IPS-20b (cell line): ENCODE measurements around the gene EPC1.
A peak's percentile ranks its signal among the peaks of the same experiment; 100 is the strongest.
"Not testable (repeated sequence)": the region's sequence is repeated elsewhere in the genome, so short reads cannot be mapped to it uniquely, and the experiment has no call there.

ENCODE experiments used
- H3K27ac ChIP-seq: one replicate; pipeline ENCODE4 v1.5.1; 2013; ENCODE audit warnings: low read length
- H3K27me3 ChIP-seq: 2 replicates; pipeline ENCODE4 v1.6.1; 2013; ENCODE audit warnings: mild to moderate bottlenecking, low read length, inconsistent platforms; ENCODE audit not compliant: insufficient read depth
- H3K36me3 ChIP-seq: 2 replicates; pipeline ENCODE4 v1.6.1; 2013; ENCODE audit warnings: low read depth, mild to moderate bottlenecking, inconsistent platforms, low read length, moderate library complexity; ENCODE audit not compliant: insufficient read depth
- H3K4me1 ChIP-seq: 2 replicates; pipeline ENCODE4 v1.6.1; 2013; ENCODE audit warnings: mild to moderate bottlenecking, control low read depth, inconsistent platforms, low read length, moderate library complexity; ENCODE audit not compliant: insufficient read depth
- H3K4me3 ChIP-seq: 2 replicates; pipeline ENCODE4 v1.5.1; 2013; ENCODE audit warnings: mild to moderate bottlenecking, low read length, inconsistent platforms
- H3K9ac ChIP-seq: 2 replicates; pipeline ENCODE4 v1.6.1; 2013; ENCODE audit warnings: low read depth, mild to moderate bottlenecking, inconsistent platforms, low read length, moderate library complexity
- H3K9me3 ChIP-seq: 2 replicates; pipeline ENCODE4 v1.6.1; 2013; ENCODE audit warnings: mild to moderate bottlenecking, low read depth, low read length, inconsistent platforms; ENCODE audit not compliant: insufficient read depth

The EPC1 gene

GRCh38 chr10:32268788-32269187 is 78.2 kb downstream of the EPC1 start:
- H3K4me3 ChIP-seq = no peak overlapping the region
- peaks cover 13% of the 10 kb centered on the region; the same call in 1 of the 2 replicates for H3K4me1 ChIP-seq
- H3K27ac ChIP-seq = no peak overlapping the region
- H3K27me3 ChIP-seq = no peaks in the 10 kb centered on the region
- no peak overlapping the region for H3K9ac ChIP-seq
- no peaks in the 10 kb centered on the region for H3K9me3 ChIP-seq
- peaks cover 63% of the 10 kb centered on the region for H3K36me3 ChIP-seq

GRCh38 chr10:32266979-32267378 is 80.0 kb downstream of the EPC1 start:
- H3K27ac ChIP-seq = no peak overlapping the region

GRCh38 chr10:32266566-32266965 is 80.4 kb downstream of the EPC1 start:
- Histone ChIP-seq H3K9ac (peak overlapping the region; percentile 63; the same call in 1 of the 2 replicates), H3K4me3 (peak overlapping the region; percentile 42; the same call in 1 of the 2 replicates), H3K27ac (no peak overlapping the region), H3K9me3 (no peaks in the 10 kb centered on the region), H3K36me3 (peaks cover 41% of the 10 kb centered on the region), H3K27me3 (no peaks in the 10 kb centered on the region), H3K4me1 (peaks cover 15% of the 10 kb centered on the region; the same call in 1 of the 2 replicates)

More at GRCh38 chr10:32266979-32267378, 80.0 kb downstream of the EPC1 start:
- H3K9me3 ChIP-seq = no peaks in the 10 kb centered on the region
- peak overlapping the region; percentile 42; the same call in 1 of the 2 replicates for H3K4me3 ChIP-seq
- H3K36me3 ChIP-seq = peaks cover 45% of the 10 kb centered on the region
- peak overlapping the region; percentile 63; the same call in 1 of the 2 replicates for H3K9ac ChIP-seq
- peaks cover 15% of the 10 kb centered on the region; the same call in 1 of the 2 replicates for H3K4me1 ChIP-seq
- no peaks in the 10 kb centered on the region for H3K27me3 ChIP-seq

- H3K27me3 ChIP-seq = no peaks in the 10 kb centered on the region
- no peaks in the 10 kb centered on the region for H3K9me3 ChIP-seq
- H3K27ac ChIP-seq = no peak overlapping the region
- H3K36me3 ChIP-seq = peaks cover 33% of the 10 kb centered on the region
- no peak overlapping the region for H3K9ac ChIP-seq
- no peak overlapping the region for H3K4me3 ChIP-seq
- H3K4me1 ChIP-seq = peaks cover 15% of the 10 kb centered on the region; the same call in 1 of the 2 replicates
Measured at GRCh38 chr10:32265756-32266155, 81.2 kb downstream of the EPC1 start.

GRCh38 chr10:32263300-32263699 is 83.7 kb downstream of the EPC1 start:
- H3K9me3 ChIP-seq = no peaks in the 10 kb centered on the region
- no peaks in the 10 kb centered on the region for H3K27me3 ChIP-seq
- H3K27ac ChIP-seq = no peak overlapping the region
- peaks cover 8% of the 10 kb centered on the region for H3K36me3 ChIP-seq
- no peak overlapping the region for H3K9ac ChIP-seq
- peaks cover 15% of the 10 kb centered on the region; the same call in 1 of the 2 replicates for H3K4me1 ChIP-seq
- H3K4me3 ChIP-seq = no peak overlapping the region

GRCh38 chr10:32259551-32259950 is 87.4 kb downstream of the EPC1 start:
- H3K27ac ChIP-seq = no peak overlapping the region

GRCh38 chr10:32256613-32257437 is 90.1 kb downstream of the EPC1 start:
- Histone ChIP-seq H3K27ac (no peak overlapping the region), H3K27me3 (no peaks in the 10 kb centered on the region), H3K4me3 (no peak overlapping the region), H3K9me3 (no peaks in the 10 kb centered on the region), H3K36me3 (no peaks in the 10 kb centered on the region), H3K9ac (no peak overlapping the region), H3K4me1 (no peaks in the 10 kb centered on the region)

More at GRCh38 chr10:32259551-32259950, 87.4 kb downstream of the EPC1 start:
- no peaks in the 10 kb centered on the region for H3K36me3 ChIP-seq
- H3K9ac ChIP-seq = no peak overlapping the region
- H3K9me3 ChIP-seq = no peaks in the 10 kb centered on the region
- no peaks in the 10 kb centered on the region for H3K27me3 ChIP-seq
- no peak overlapping the region for H3K4me3 ChIP-seq
- H3K4me1 ChIP-seq = 0 out of 2 replicates have a peak, but pooled peaks cover 2% of the 10 kb centered on the region

- H3K4me3 ChIP-seq = no peak overlapping the region
- H3K9ac ChIP-seq = no peak overlapping the region
- no peaks in the 10 kb centered on the region for H3K36me3 ChIP-seq
- H3K27ac ChIP-seq = no peak overlapping the region
- H3K9me3 ChIP-seq = no peaks in the 10 kb centered on the region
- no peaks in the 10 kb centered on the region for H3K4me1 ChIP-seq
- H3K27me3 ChIP-seq = no peaks in the 10 kb centered on the region
Measured at GRCh38 chr10:32253821-32254220, 93.1 kb downstream of the EPC1 start.

- no peaks in the 10 kb centered on the region for H3K9me3 ChIP-seq
- no peak overlapping the region for H3K27ac ChIP-seq
- no peak overlapping the region for H3K9ac ChIP-seq
- no peaks in the 10 kb centered on the region for H3K4me1 ChIP-seq
- H3K4me3 ChIP-seq = no peak overlapping the region
- no peaks in the 10 kb centered on the region for H3K27me3 ChIP-seq
- no peaks in the 10 kb centered on the region for H3K36me3 ChIP-seq
Measured at GRCh38 chr10:32253276-32253675, 93.7 kb downstream of the EPC1 start.

GRCh38 chr10:32250489-32250888 is 96.5 kb downstream of the EPC1 start:
- not testable (repeated sequence) for H3K9ac ChIP-seq, H3K4me3 ChIP-seq, H3K9me3 ChIP-seq, H3K27me3 ChIP-seq, H3K27ac ChIP-seq, H3K36me3 ChIP-seq, H3K4me1 ChIP-seq

GRCh38 chr10:32246685-32247084 is 100.3 kb downstream of the EPC1 start:
- Histone ChIP-seq H3K4me3 (no peak overlapping the region), H3K36me3 (no peaks in the 10 kb centered on the region), H3K4me1 (no peaks in the 10 kb centered on the region), H3K27me3 (no peaks in the 10 kb centered on the region), H3K9me3 (no peaks in the 10 kb centered on the region), H3K9ac (no peak overlapping the region), H3K27ac (no peak overlapping the region)

GRCh38 chr10:32245760-32246159 is 101.2 kb downstream of the EPC1 start:
- Histone ChIP-seq H3K27ac (no peak overlapping the region), H3K4me1 (no peaks in the 10 kb centered on the region), H3K36me3 (no peaks in the 10 kb centered on the region), H3K9me3 (no peaks in the 10 kb centered on the region), H3K9ac (no peak overlapping the region), H3K27me3 (no peaks in the 10 kb centered on the region), H3K4me3 (no peak overlapping the region)
